HG02973 (cell line): ENCODE results near the gene NIN.
A peak's percentile ranks its signal among the peaks of the same experiment; 100 is the strongest.

ENCODE experiments used
- ATAC-seq: cut with Tn5 transposase; IDR thresholded peaks from one replicate; pipeline ENCODE4 v1.9.1; 2021; ENCODE audit warnings: moderate library complexity; ENCODE audit not compliant: unreplicated experiment

NIN gene, protein sequence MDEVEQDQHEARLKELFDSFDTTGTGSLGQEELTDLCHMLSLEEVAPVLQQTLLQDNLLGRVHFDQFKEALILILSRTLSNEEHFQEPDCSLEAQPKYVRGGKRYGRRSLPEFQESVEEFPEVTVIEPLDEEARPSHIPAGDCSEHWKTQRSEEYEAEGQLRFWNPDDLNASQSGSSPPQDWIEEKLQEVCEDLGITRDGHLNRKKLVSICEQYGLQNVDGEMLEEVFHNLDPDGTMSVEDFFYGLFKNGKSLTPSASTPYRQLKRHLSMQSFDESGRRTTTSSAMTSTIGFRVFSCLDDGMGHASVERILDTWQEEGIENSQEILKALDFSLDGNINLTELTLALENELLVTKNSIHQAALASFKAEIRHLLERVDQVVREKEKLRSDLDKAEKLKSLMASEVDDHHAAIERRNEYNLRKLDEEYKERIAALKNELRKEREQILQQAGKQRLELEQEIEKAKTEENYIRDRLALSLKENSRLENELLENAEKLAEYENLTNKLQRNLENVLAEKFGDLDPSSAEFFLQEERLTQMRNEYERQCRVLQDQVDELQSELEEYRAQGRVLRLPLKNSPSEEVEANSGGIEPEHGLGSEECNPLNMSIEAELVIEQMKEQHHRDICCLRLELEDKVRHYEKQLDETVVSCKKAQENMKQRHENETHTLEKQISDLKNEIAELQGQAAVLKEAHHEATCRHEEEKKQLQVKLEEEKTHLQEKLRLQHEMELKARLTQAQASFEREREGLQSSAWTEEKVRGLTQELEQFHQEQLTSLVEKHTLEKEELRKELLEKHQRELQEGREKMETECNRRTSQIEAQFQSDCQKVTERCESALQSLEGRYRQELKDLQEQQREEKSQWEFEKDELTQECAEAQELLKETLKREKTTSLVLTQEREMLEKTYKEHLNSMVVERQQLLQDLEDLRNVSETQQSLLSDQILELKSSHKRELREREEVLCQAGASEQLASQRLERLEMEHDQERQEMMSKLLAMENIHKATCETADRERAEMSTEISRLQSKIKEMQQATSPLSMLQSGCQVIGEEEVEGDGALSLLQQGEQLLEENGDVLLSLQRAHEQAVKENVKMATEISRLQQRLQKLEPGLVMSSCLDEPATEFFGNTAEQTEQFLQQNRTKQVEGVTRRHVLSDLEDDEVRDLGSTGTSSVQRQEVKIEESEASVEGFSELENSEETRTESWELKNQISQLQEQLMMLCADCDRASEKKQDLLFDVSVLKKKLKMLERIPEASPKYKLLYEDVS (N-terminal part only)

GRCh38 chr14:50830932-50831725 is at the start of gene NIN:
Gene NIN (minus strand): TSS chr14:50831162. CDS start chr14:50822056, 9,106 bp downstream.
- peak; percentile 80 for ATAC-seq

DNA sequence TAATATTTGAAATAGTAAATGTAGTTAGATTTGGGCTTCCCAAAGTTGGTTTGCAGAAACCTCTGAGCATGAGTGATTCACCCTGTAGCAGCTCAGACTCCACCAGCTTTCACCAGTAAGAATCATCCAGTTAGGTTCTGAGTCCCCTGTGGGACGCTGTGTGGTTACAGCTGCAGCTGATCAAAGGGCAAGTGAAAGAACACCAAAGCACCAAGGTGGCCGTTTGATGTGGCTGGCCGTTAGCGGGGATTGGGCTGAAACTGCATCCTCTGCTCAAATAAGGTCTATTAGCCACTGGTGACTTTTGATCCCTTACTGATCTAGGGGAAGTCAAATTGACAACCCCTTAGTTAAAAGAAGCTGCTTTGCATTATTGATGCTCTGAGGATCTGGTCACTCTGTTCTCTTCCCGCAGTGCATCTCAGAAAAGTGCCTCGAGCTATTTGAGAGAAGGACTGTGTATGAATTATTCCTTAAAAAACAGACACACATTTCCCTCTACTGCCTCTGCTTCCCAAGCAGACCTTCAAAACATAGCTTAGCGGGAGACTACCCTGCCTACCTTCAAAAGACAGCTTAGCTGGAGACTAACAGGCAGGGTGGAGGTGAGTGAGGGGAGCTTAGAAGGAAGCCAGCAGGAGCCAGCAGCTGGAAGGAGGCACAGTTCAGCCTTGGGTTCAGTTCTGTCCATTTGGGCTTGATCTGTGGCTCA is 44.6 kb upstream of the NIN start:
- ATAC-seq, result peak; percentile 84

GRCh38 chr14:50874757-50875156 is 43.8 kb upstream of the NIN start:
- no peak for ATAC-seq

DNA sequence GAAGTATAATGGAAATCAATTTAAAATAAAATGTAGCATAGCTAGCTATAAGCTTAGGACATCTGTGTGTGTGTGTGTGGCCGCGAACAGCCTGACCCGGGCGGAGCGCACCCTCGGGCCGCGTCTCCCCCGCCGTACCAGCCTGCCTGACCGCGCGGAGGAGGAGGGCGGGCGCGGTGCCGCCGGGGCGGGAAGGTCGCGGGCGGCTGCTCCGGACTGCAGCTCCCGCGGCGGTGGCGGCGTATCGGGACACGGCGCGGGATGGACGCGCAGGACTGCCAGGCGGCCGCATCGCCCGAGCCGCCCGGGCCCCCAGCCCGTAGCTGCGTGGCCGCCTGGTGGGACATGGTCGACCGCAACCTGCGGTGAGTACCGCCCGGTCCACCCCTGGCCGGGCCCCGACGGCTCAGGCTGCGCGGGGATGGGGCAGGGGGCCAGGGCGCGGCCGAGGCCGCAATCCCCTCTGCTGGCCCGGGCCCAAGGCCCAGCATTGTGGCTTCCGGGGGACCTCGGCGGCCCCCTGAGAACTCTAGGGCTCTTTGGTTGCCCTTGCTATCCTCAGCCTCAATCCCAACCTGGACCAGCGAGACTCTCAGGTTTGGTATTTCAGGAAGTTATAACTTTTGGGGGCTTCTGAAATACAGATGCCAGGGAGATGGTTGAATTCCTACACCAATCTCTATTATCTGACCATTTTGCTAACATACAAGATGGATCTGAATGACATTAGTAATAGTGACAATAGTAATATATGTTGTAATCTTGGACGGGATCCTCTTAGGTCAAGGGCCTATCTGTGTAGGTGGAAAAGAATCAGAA is 41.2 kb upstream of the NIN start, which contains the start of gene ABHD12B:
Gene ABHD12B, plus strand, starts transcription at position 140 of the 819 bp plus-strand sequence. Its CDS starts 122 bp downstream, at position 262.
- ATAC-seq, result no peak

- ATAC-seq, result no peak
Observed at GRCh38 chr14:50871228-50871627, 40.3 kb upstream of the NIN start.

GRCh38 chr14:50865391-50866076 is 34.6 kb upstream of the NIN start:
- ATAC-seq, result no peak

DNA sequence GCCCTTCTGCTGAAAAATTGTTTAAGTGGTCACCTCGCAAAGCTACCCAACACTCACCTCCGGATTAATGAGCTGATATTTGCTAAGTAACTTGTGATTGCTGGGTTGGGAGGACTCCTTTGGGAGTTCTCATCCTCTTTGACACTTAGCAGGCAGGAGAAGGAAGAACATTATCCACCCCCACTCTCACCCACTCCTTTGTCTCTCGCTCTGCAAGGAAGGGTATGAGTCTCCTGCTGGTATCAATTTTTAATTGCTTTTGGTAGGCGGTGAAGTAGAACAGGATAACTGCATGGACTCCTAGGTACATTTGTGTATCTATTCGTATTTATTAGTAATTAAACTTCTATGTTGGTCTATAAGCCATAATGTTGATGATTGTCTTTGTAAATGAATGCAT is 34.0 kb upstream of the NIN start:
- no peak for ATAC-seq

DNA sequence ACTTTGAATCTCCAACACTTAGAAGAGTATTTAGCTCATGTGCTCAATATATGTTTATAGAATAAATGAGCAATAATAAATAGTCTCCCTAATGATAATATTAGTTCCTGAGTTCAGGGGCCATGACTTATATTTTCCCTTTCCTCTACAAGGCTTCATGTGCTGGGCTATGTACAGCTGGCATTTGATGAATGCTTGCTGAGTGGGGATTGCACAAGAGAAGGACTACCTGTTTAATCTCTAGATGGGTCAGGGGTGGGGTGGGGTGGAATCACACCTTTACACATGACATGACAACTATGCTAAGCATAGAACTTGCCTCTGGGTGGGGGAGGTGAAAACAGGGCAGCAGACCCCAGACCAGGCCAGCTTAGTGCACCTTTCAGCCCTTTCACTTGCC is 33.3 kb upstream of the NIN start:
- ATAC-seq, result no peak

- no peak for ATAC-seq
Observed at GRCh38 chr14:50862036-50862570, 31.1 kb upstream of the NIN start.

DNA sequence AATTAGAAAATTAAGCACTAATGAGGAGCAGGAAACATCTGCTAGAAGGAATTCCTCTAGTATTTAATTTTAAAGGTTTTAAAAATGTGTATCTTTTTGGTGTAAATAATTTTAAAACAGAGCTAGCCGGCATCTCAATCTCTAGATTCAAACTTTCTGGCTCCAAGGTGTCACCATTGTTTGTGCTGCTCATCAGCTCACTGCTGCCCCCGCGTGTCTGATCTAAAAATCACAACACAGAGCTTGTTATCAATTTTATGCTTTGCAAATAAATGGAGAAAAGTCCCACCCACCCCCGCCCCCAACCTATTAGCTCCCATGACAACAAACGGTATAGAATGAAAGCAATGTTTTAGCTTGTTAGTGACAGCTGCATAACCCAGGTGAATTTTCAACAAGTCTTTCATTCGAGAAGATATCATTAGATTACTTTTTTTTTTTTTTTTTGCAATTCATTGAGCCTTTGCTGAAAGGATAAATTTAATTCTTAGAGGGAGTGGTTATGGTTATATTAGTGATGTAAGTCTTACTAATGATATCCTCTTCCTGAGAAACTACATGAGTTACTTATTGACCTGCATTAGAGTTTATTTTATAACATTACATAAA is 29.6 kb upstream of the NIN start:
- peak; percentile 56 for ATAC-seq

- ATAC-seq, result no peak
Observed at GRCh38 chr14:50859296-50859624, 28.3 kb upstream of the NIN start.

DNA sequence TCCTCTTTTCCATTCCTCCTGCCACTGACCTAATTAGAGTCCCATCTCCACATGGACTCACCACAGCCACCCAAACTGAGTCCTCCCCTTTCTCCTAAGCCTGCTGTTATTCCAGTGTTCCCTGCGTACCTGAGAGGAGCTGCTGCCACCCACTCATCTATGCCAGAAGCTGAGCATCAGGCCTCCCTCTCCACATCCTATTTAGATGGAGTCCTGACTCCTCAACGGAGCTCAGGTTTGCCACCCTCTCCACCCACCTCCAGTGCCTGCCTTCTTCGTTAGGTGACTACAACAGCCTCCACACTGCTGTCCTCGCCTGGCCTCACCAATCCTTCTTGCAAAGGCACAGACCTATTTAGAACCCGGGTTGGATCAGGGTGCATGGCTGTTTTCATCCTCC is 25.7 kb upstream of the NIN start:
- ATAC-seq, result no peak

GRCh38 chr14:50855558-50855957 is 24.6 kb upstream of the NIN start:
- ATAC-seq, result no peak

DNA sequence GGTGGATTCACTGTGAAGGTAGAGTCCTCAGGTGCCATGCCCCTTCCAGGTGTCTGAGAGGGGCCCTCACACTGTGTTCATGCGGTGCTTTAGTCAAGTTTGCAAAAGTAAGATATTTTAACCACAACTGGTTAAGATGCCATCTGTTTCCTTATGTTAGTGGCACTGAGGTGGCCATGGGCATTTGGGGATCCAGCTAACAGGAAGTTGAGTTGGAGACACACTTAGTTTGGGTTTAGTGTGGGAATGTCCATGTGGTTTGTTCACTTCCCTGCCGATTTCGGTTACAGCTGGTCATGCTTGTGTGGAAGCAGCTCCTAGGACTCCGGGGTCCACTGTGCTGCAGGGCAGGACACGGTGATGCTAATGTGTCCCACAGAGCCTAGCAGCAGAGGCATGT is 23.6 kb upstream of the NIN start:
- no peak for ATAC-seq

GRCh38 chr14:50853891-50854290 is 22.9 kb upstream of the NIN start:
- no peak for ATAC-seq

DNA sequence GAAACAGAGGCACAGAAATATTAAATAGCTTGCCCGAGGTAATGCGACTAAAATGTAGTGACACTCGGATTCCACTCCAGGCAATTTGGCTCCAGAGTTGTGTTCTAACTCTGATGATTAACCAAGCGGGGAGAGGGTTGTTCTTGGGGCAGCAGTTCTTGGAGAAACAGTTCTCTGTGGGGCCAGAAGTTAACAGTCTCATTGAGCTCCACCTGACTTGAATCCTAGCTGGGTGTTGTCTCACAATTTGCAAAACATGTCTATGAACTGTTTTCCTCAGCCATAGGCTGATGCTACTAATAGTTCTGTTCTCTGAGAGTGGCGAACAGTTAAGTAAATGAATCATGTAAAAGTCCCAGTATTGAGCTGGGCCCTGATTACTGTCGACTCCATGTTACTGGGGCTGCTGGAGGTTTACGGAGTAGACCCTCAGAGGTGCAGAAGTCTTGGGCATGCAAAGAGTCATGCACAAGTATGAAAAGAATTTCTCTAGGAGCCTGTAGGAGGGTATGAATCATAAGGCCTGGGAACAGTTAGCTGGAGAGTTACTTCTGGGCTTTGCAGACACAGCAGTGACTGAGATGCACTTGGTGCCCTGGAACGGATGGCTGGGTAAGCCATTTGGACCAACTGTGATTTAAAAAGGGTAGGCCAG is 15.4 kb upstream of the NIN start:
- ATAC-seq, result no peak

- no peak for ATAC-seq
Observed at GRCh38 chr14:50845166-50845565, 14.2 kb upstream of the NIN start.
